ENCODE data around the gene PDXP. TPM values are rescaled to one million over a fixed set of nuclear protein-coding genes. Genes with fewer than 3 reads are reported as not detected.

PDXP gene
- total and polyA plus RNA-seq, 8 donors = 8.3 to 13.3 (median 11.3) TPM

- TF ChIP-seq CTCF (IDR thresholded peaks at IDR 0.05) = no peak
- no peaks in the 10 kb centered on the region for H3K9me3 ChIP-seq
- H3K36me3 ChIP-seq = peaks cover 0 to 23% of the 10 kb centered on the region in 2 donors
- H3K4me3 ChIP-seq = no peak overlapping the region
- H3K27ac ChIP-seq = no peak overlapping the region
- DNase-seq = no peak
- intact Hi-C loops (cut with DNase I) = loop anchor here in 1 of 2 donors (5.0 kb wide), 1 partner anchor 43 kb away; no protein-coding TSS in a partner anchor
- no peaks in the 10 kb centered on the region for H3K27me3 ChIP-seq
- no peak for ATAC-seq
- peaks cover 18 to 46% of the 10 kb centered on the region in 2 donors for H3K4me1 ChIP-seq
Measured at GRCh38 chr22:37684803-37685615, 26.5 kb downstream of the PDXP start.

- H3K4me3 ChIP-seq = peak within 1 kb of the TSS; percentile 77 to 84
- peak; percentile 94 for ATAC-seq
- peak within 1 kb of the TSS; percentile 58 to 87 for H3K27ac ChIP-seq
- H3K27me3 ChIP-seq = no peaks in the 10 kb centered on the region
- intact Hi-C loops (cut with DNase I) = no loop called here
- peak; percentile 85 to 92 (median 88) for DNase-seq
- H3K4me1 ChIP-seq = peaks cover 16 to 44% of the 10 kb centered on the region in 2 donors
- TF ChIP-seq CTCF (IDR thresholded peaks at IDR 0.05) = no peak
- H3K36me3 ChIP-seq = peaks cover 0 to 35% of the 10 kb centered on the region in 2 donors
- H3K9me3 ChIP-seq = no peaks in the 10 kb centered on the region
Measured at GRCh38 chr22:37686002-37686982, 27.8 kb downstream of the PDXP start, which contains the start of gene NOL12. Gene NOL12, plus strand, starts transcription at chr22:37686343. Its CDS starts 50 bp downstream, at chr22:37686393.

- no peak for DNase-seq
- no peak overlapping the region for H3K4me3 ChIP-seq
- no peaks in the 10 kb centered on the region for H3K9me3 ChIP-seq
- H3K36me3 ChIP-seq = peaks cover 0 to 71% of the 10 kb centered on the region in 2 donors
- H3K4me1 ChIP-seq = peaks cover 11 to 31% of the 10 kb centered on the region in 2 donors
- H3K27me3 ChIP-seq = no peaks in the 10 kb centered on the region
- TF ChIP-seq CTCF (IDR thresholded peaks at IDR 0.05) = no peak
- intact Hi-C loops (cut with DNase I) = no loop called here
- ATAC-seq = no peak
- no peak overlapping the region for H3K27ac ChIP-seq
Measured at GRCh38 chr22:37690407-37690806, 31.9 kb downstream of the PDXP start.

- Histone ChIP-seq H3K9me3 (no peaks in the 10 kb centered on the region), H3K36me3 (peaks cover 0 to 71% of the 10 kb centered on the region in 2 donors), H3K4me1 (peaks cover 14 to 30% of the 10 kb centered on the region in 2 donors), H3K27me3 (no peaks in the 10 kb centered on the region), H3K27ac (no peak overlapping the region), H3K4me3 (no peak overlapping the region)
- ATAC-seq (no peak), DNase-seq (peak in 1 of 4 donors; percentile 75)
- no peak for TF ChIP-seq CTCF (IDR thresholded peaks at IDR 0.05)
- intact Hi-C loops (cut with DNase I) = no loop called here
Measured at GRCh38 chr22:37690901-37691504, 32.5 kb downstream of the PDXP start.
